Uterus (tissue), 2 donors: ENCODE results near the gene TMEM258.

Experiments
- CTCF ChIP-seq, 4 experiments: fragments of 200-600 bp in 2 of 4; fragments of 450-650 bp in 2 of 4; sonication (generic) in 2 of 4; IDR thresholded peaks; one replicate each; pipeline ENCODE4 v1.5.1; 2016 to 2019; ENCODE audit warnings: antibody characterized with exemption in 4 of 4, mild to moderate bottlenecking in 2 of 4, moderate library complexity in 1 of 4
- POLR2A ChIP-seq, 2 donors: fragments of 450-650 bp; IDR thresholded peaks; one replicate each; pipeline ENCODE4 v1.6.1; 2016; ENCODE audit warnings: antibody characterized with exemption in 2 of 2, mild to moderate bottlenecking in 1 of 2, moderate library complexity in 1 of 2

- TF ChIP-seq POLR2A (IDR thresholded peaks at IDR 0.05) (no peak), CTCF (IDR thresholded peaks at IDR 0.05) (no peak)
Observed at GRCh38 chr11:61768376-61769076, 23.9 kb downstream of the TMEM258 start.
